Stomach (tissue), 9 donors: ENCODE results near the gene LCE1B. TPM values are rescaled to one million over a fixed set of nuclear protein-coding genes. Genes with fewer than 3 reads are reported as not detected.

Experiments
- DNase-seq, 2 donors: peaks; one replicate each; pipeline versions ENCODE4 v3.0.0 to v3.0.0-alpha.2; 2013 to 2019
- H3K27ac ChIP-seq, 5 donors: fragments of 200-600 bp in 4 of 5; sonication (generic) in 4 of 5; one replicate each; pipeline ENCODE4 v1.5.1; 2013 to 2019; ENCODE audit warnings: mild to moderate bottlenecking in 1 of 5, moderate library complexity in 1 of 5
- H3K27me3 ChIP-seq, 3 donors: fragments of 200-600 bp; sonication (generic); one replicate each; pipeline ENCODE4 v1.5.1; 2017 to 2019; ENCODE audit warnings: mixed run types in 1 of 3
- H3K36me3 ChIP-seq, 4 donors: fragments of 200-600 bp; sonication (generic); 1 replicate in 3 of 4; 2 replicates in 1 of 4; pipeline ENCODE4 v1.5.1; 2016 to 2019
- H3K4me1 ChIP-seq, 4 donors: fragments of 200-600 bp; sonication (generic); one replicate each; pipeline ENCODE4 v1.5.1; 2016 to 2019
- H3K4me3 ChIP-seq, 4 donors: fragments of 200-600 bp; sonication (generic) in 3 of 4; one replicate each; pipeline ENCODE4 v1.5.1; 2016 to 2019; ENCODE audit warnings: mild to moderate bottlenecking in 1 of 4
- H3K9me3 ChIP-seq, 4 donors: fragments of 200-600 bp; sonication (generic); one replicate each; pipeline ENCODE4 v1.5.1; 2016 to 2019
- EP300 ChIP-seq: sonication (generic); formaldehyde crosslinking; IDR thresholded peaks from one replicate; pipeline ENCODE4 v1.6.1; 2017; ENCODE audit warnings: antibody characterized with exemption
- POLR2A ChIP-seq, 4 donors: fragments of 450-650 bp; IDR thresholded peaks; one replicate each; pipeline ENCODE4 v1.6.1; 2016; ENCODE audit warnings: antibody characterized with exemption in 4 of 4, control low read depth in 2 of 4, mild to moderate bottlenecking in 1 of 4, moderate library complexity in 1 of 4
- POLR2AphosphoS5 ChIP-seq, 3 donors: sonication (generic); formaldehyde crosslinking; IDR thresholded peaks; one replicate each; pipeline ENCODE4 v1.6.1; 2016; ENCODE audit warnings: antibody characterized with exemption in 3 of 3
- WGBS, 5 donors: extraction: QIAGEN DNeasy Blood & Tissue Kit in 3 of 5; methylation state at CpG; one replicate each; pipeline versions ENCODE4 v1.1.5 to v1.1.7; 2013 to 2018; 5-methylcytosine and 5-hydroxymethylcytosine counted together
- intact Hi-C: fragments of 100-400 bp; cut with DNase I; formaldehyde crosslinking; loops from one replicate; pipeline ENCODE4 v1.15.1; 2023; ENCODE audit warnings: low total_unique reads
- polyA plus RNA-seq, 3 donors: library from polyadenylated mRNA; stranded (reverse); fragments of 200-250 nt; gene quantifications; one replicate each; pipeline ENCODE4 v1.2.3, GENCODE V29; 2013
- total RNA-seq, 5 donors: library from RNA; depleted of rRNA; stranded (reverse); fragments of >200 nt; gene quantifications; one replicate each; pipeline versions ENCODE4 v1.1.0 to v1.2.3, GENCODE V29; 2014 to 2016
- TF ChIP-seq, protein P1 (sequence below), 7 experiments: fragments of 450-650 bp in 4 of 7; fragments of 200-600 bp in 3 of 7; sonication (generic) in 3 of 7; IDR thresholded peaks; one replicate each; pipeline ENCODE4 v1.5.1; 2016 to 2019; ENCODE audit warnings: antibody characterized with exemption in 7 of 7, control low read depth in 2 of 7, mild to moderate bottlenecking in 1 of 7
- donor health status: healthy with polysubstance abuse.
- donor health status: Bipolar disorder and iron deficiency.
- donor health status: healthy.

LCE1B gene
- total and polyA plus RNA-seq, 8 donors, result not detected

DNA sequence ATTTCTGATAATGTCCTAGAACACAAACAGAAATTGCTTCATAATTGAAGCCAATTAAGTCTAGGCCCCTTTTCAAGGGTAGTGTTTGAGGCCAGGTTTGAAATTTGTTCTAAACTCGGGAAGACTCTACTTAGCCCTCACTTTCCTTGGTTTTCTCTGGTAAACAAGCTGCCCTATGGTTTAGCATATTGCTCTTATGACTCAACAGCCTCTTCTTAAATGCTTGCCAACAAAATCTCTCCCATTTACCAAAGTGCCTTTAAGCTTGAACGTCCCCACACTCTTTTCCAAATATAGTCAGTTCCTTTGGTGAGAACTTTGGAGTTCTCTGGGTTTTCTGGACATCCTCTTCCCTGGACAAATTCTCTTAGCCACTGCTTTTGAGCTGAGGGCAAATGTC is 25.1 kb downstream of the LCE1B start:
- 47 to 61% (median 54%) methylated on average over 2 of the region's 2 CpGs for WGBS, 5 donors
- Histone ChIP-seq H3K27me3 (no peaks in the 10 kb centered on the region), H3K36me3 (no peaks in the 10 kb centered on the region), H3K4me1 (no peaks in the 10 kb centered on the region), H3K27ac (no peak overlapping the region), H3K4me3 (no peak overlapping the region), H3K9me3 (no peaks in the 10 kb centered on the region)
- DNase-seq, result no peak
- intact Hi-C loops, result no loop called here
- TF ChIP-seq, protein P1, sequence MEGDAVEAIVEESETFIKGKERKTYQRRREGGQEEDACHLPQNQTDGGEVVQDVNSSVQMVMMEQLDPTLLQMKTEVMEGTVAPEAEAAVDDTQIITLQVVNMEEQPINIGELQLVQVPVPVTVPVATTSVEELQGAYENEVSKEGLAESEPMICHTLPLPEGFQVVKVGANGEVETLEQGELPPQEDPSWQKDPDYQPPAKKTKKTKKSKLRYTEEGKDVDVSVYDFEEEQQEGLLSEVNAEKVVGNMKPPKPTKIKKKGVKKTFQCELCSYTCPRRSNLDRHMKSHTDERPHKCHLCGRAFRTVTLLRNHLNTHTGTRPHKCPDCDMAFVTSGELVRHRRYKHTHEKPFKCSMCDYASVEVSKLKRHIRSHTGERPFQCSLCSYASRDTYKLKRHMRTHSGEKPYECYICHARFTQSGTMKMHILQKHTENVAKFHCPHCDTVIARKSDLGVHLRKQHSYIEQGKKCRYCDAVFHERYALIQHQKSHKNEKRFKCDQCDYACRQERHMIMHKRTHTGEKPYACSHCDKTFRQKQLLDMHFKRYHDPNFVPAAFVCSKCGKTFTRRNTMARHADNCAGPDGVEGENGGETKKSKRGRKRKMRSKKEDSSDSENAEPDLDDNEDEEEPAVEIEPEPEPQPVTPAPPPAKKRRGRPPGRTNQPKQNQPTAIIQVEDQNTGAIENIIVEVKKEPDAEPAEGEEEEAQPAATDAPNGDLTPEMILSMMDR (IDR thresholded peaks at IDR 0.05), result no peak
- TF ChIP-seq POLR2AphosphoS5 (IDR thresholded peaks at IDR 0.05) (no peak), POLR2A (IDR thresholded peaks at IDR 0.05) (no peak), EP300 (no peak)

DNA sequence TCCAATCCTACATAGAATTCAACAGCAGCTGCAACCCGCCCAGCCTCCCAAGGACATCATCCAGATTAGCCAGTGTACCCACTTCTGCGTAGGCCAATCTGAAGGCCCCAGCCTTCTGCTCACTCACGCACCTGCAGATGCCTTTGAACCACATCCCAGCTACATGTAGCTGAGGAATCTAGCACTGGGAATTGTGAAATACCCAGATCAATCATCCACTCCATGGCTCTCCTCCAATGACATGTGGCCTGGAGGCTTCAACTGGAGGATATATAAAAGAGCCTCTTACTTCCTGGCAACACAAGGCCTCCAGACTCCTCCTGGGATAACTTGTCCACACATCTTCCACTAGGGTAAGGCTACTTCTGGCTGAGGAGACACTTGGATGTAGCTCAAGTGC is 30.8 kb downstream of the LCE1B start, which contains the start of gene LCE6A:
TSS of gene LCE6A (plus strand) at position 301 of the 400 bp plus-strand sequence. CDS start 665 bp downstream, outside the sequence.
- Histone ChIP-seq H3K36me3 (no peaks in the 10 kb centered on the region), H3K9me3 (no peaks in the 10 kb centered on the region), H3K27me3 (no peaks in the 10 kb centered on the region), H3K4me1 (no peaks in the 10 kb centered on the region), H3K27ac (no peak within 1 kb of the TSS), H3K4me3 (no peak within 1 kb of the TSS)
- WGBS, 5 donors, result 80 to 100% (median 91%) methylated on average over 3 of the region's 3 CpGs
- TF ChIP-seq, protein P1 (IDR thresholded peaks at IDR 0.05), result no peak
- TF ChIP-seq EP300 (no peak), POLR2A (IDR thresholded peaks at IDR 0.05) (no peak), POLR2AphosphoS5 (IDR thresholded peaks at IDR 0.05) (no peak)
- intact Hi-C loops, result no loop called here
- no peak for DNase-seq

DNA sequence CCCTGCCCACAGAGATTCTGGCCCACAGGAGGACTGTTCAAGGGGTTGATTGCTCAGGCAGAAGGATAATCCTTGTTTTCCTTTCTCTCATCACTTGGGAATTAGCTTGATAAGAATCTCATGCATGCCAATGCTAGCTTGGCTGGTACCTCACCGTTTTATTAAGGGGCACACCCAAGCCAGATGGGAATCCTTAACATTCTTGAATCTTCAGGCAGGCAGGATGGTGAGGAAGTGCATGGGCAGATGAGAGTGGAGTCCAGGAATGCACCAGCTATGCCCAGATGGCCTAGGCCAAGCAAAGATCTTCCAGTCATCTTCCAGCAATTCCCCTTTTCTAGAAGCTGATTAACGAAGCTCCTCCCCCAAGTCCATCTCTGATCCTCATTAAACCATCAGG is 43.9 kb downstream of the LCE1B start:
- no peak for DNase-seq
- intact Hi-C loops, result no loop called here
- H3K36me3 ChIP-seq, result no peaks in the 10 kb centered on the region
- no peak overlapping the region for H3K27ac ChIP-seq
- no peaks in the 10 kb centered on the region for H3K9me3 ChIP-seq
- TF ChIP-seq EP300 (no peak), POLR2AphosphoS5 (IDR thresholded peaks at IDR 0.05) (no peak), POLR2A (IDR thresholded peaks at IDR 0.05) (no peak)
- TF ChIP-seq, protein P1 (IDR thresholded peaks at IDR 0.05), result no peak
- 45 to 55% (median 52%) methylated on average over 2 of the region's 2 CpGs for WGBS, 5 donors
- H3K4me1 ChIP-seq, result no peaks in the 10 kb centered on the region
- H3K27me3 ChIP-seq, result peaks cover 0 to 4% (median 0%) of the 10 kb centered on the region in 3 donors
- no peak overlapping the region for H3K4me3 ChIP-seq

DNA sequence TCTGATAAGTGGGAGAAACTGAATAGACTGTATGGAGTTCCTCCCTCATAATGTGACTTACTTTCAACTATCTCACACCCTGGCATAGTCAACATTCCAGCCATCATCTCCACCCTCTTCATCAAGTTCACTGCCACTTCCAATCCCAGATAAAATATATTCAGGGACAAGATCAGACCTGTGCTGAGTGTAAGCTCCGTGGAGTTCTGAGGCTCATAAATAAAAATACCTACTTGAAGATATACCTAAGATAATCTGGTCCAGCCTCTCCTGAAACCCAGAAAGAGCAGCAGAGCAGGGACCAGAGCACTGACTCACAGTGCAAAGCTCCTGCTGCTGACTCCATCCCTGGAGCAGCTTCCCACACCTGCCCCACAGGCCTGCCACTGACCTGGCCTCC is 46.3 kb downstream of the LCE1B start:
- TF ChIP-seq, protein P1 (IDR thresholded peaks at IDR 0.05), result no peak
- TF ChIP-seq POLR2AphosphoS5 (IDR thresholded peaks at IDR 0.05) (no peak), EP300 (no peak), POLR2A (IDR thresholded peaks at IDR 0.05) (no peak)
- WGBS, 5 donors, result 58 to 76% (median 68%) methylated on average over 1 of the region's 1 CpG
- Histone ChIP-seq H3K27me3 (peaks cover 0 to 4% (median 0%) of the 10 kb centered on the region in 3 donors), H3K9me3 (no peaks in the 10 kb centered on the region), H3K4me3 (no peak overlapping the region), H3K4me1 (peaks cover 0 to 4% (median 0%) of the 10 kb centered on the region in 4 donors), H3K27ac (no peak overlapping the region), H3K36me3 (no peaks in the 10 kb centered on the region)
- no peak for DNase-seq
- intact Hi-C loops, result no loop called here
